GM23338 (cell line): ENCODE results near the gene PARVA. TPM values are rescaled to one million over a fixed set of nuclear protein-coding genes. Genes with fewer than 3 reads are reported as not detected.

Source experiments
- ATAC-seq: fragments of 200-7000 bp; cut with Tn5 transposase; 3 replicates; pipeline ENCODE4 v1.9.1; 2020
- DNase-seq: peaks from one replicate; pipeline ENCODE4 v3.0.0-alpha.2; 2015; ENCODE audit warnings: low spot score
- H2AFZ ChIP-seq: fragments of 200-600 bp; sonication (generic); 2 replicates; pipeline ENCODE4 v1.8.0; 2016; ENCODE audit warnings: antibody characterized with exemption, mild to moderate bottlenecking, moderate library complexity
- H3F3A ChIP-seq: fragments of 200-600 bp; sonication (generic); replicated peaks from 2 replicates; pipeline ENCODE4 v1.8.0; 2017; ENCODE audit warnings: antibody characterized with exemption, mixed run types, low read depth
- H3K27ac ChIP-seq: fragments of 200-600 bp; sonication (generic); 2 replicates; pipeline ENCODE4 v1.6.1; 2016; ENCODE audit warnings: low read depth
- H3K27me3 ChIP-seq: fragments of 200-600 bp; sonication (generic); 2 replicates; pipeline ENCODE4 v1.8.0; 2016; ENCODE audit warnings: mild to moderate bottlenecking, mixed run types, moderate library complexity; ENCODE audit not compliant: insufficient read depth
- H3K36me3 ChIP-seq: fragments of 200-600 bp; sonication (generic); 2 replicates; pipeline ENCODE4 v1.8.0; 2016; ENCODE audit warnings: mild to moderate bottlenecking; ENCODE audit not compliant: insufficient read depth
- H3K4me1 ChIP-seq: fragments of 200-600 bp; sonication (generic); 2 replicates; pipeline ENCODE4 v1.8.0; 2016; ENCODE audit warnings: mild to moderate bottlenecking, moderate library complexity; ENCODE audit not compliant: insufficient read depth
- H3K4me2 ChIP-seq: fragments of 200-600 bp; sonication (generic); 2 replicates; pipeline ENCODE4 v1.7.1; 2017; ENCODE audit warnings: mixed run types
- H3K4me3 ChIP-seq: fragments of 200-600 bp; sonication (generic); 2 replicates; pipeline ENCODE4 v1.6.1; 2016; ENCODE audit warnings: mixed run types
- H3K79me2 ChIP-seq: fragments of 200-600 bp; sonication (generic); replicated peaks from 2 replicates; pipeline ENCODE4 v1.8.0; 2017; ENCODE audit warnings: mild to moderate bottlenecking; ENCODE audit not compliant: insufficient read depth
- H3K9me2 ChIP-seq: fragments of 200-600 bp; sonication (generic); 2 replicates; pipeline ENCODE4 v1.8.0; 2017; ENCODE audit not compliant: insufficient read depth
- H4K20me1 ChIP-seq: fragments of 200-600 bp; sonication (generic); replicated peaks from 2 replicates; pipeline ENCODE4 v1.8.0; 2017; ENCODE audit warnings: mild to moderate bottlenecking; ENCODE audit not compliant: insufficient read depth
- H3K27ac Mint-ChIP-seq: 2 replicates; pipeline ENCODE4 v1.8.0; 2020; ENCODE audit warnings: inconsistent platforms, mild to moderate bottlenecking, moderate library complexity, mixed read lengths
- H3K27me3 Mint-ChIP-seq: 3 replicates; pipeline ENCODE4 v1.8.0; 2022; ENCODE audit warnings: low read depth, mild to moderate bottlenecking, moderate library complexity, mixed read lengths, inconsistent platforms; ENCODE audit not compliant: insufficient read depth, poor library complexity
- H3K36me3 Mint-ChIP-seq: 3 replicates; pipeline ENCODE4 v1.8.0; 2021; ENCODE audit warnings: low read depth, mild to moderate bottlenecking, inconsistent platforms, moderate library complexity, mixed read lengths
- H3K4me1 Mint-ChIP-seq: 3 replicates; pipeline ENCODE4 v1.8.0; 2020; ENCODE audit warnings: mild to moderate bottlenecking, inconsistent platforms, mixed read lengths
- H3K4me3 Mint-ChIP-seq: 3 replicates; pipeline ENCODE4 v1.8.0; 2021; ENCODE audit warnings: moderate library complexity, mild to moderate bottlenecking, inconsistent platforms, mixed read lengths
- H3K9me3 Mint-ChIP-seq: 3 replicates; pipeline ENCODE4 v1.8.0; 2020; ENCODE audit warnings: moderate library complexity, mild to moderate bottlenecking, inconsistent platforms, mixed read lengths
- EZH2 ChIP-seq: fragments of 200-600 bp; sonication (generic); IDR thresholded peaks from one replicate; pipeline ENCODE4 v1.8.0; 2017; ENCODE audit warnings: antibody characterized with exemption, mild to moderate bottlenecking, low read depth; ENCODE audit not compliant: unreplicated experiment
- NANOG ChIP-seq: IDR thresholded peaks from 2 replicates; pipeline ENCODE4 v1.6.1; 2016; ENCODE audit warnings: antibody characterized with exemption, borderline replicate concordance
- ZNF331 ChIP-seq: fragments of 250-450 bp; sonication (Bioruptor Pico); IDR thresholded peaks from 2 replicates; pipeline ENCODE4 v1.5.0; 2020; ENCODE audit warnings: low read depth, mild to moderate bottlenecking, moderate library complexity
- polyA plus RNA-seq: library from polyadenylated mRNA; unstranded; fragments of >200 nt; fragmentation: Nextera tagmentation; extraction: Ambion mirVana; gene quantifications from 2 replicates; pipeline ENCODE4 v1.2.1, GENCODE V29; 2016
- total RNA-seq: library from RNA; depleted of rRNA; stranded (reverse); fragments of >200 nt; shearing (Covaris generic); gene quantifications from 2 replicates; pipeline ENCODE4 v1.2.3, GENCODE V29; 2014
- TF ChIP-seq, protein P1 (sequence below), 2 experiments: fragments of 200-600 bp in 1 of 2; sonication (generic) in 1 of 2; conservative IDR thresholded peaks; 2 replicates each; pipeline versions ENCODE4 v1.5.1 to v1.6.1; 2016 to 2017; ENCODE audit warnings: antibody characterized with exemption in 2 of 2, low read depth in 2 of 2, mild to moderate bottlenecking in 2 of 2, moderate library complexity in 1 of 2
- TF ChIP-seq, protein P2 (sequence below): fragments of 250-450 bp; sonication (Bioruptor Pico); IDR thresholded peaks from 2 replicates; pipeline ENCODE4 v1.5.0; 2020; ENCODE audit warnings: mild to moderate bottlenecking, moderate library complexity
- TF ChIP-seq, protein P3 (sequence below): IDR thresholded peaks from 2 replicates; pipeline ENCODE4 v1.6.1; 2016; ENCODE audit warnings: antibody characterized with exemption

PARVA gene
- total and polyA plus RNA-seq, 2 experiments from 2014 or later = 5.8 to 6.9 TPM

GRCh38 chr11:12465332-12465731, 88.0 kb downstream of the PARVA start:
- Histone ChIP-seq H3K4me3 (no peak overlapping the region), H2AFZ (no peak overlapping the region), H3K36me3 (no peaks in the 10 kb centered on the region), H3K4me2 (no peak overlapping the region), H3K4me1 (no peaks in the 10 kb centered on the region), H3K27me3 (no peaks in the 10 kb centered on the region), H3K27ac (no peak overlapping the region), H4K20me1 (no peaks in the 10 kb centered on the region), H3F3A (no peaks in the 10 kb centered on the region), H3K79me2 (no peaks in the 10 kb centered on the region; the same call in 1 of the 2 replicates), H3K9me2 (0 out of 2 replicates have a peak, but pooled peaks cover 5% of the 10 kb centered on the region)
- peaks cover 4% of the 10 kb centered on the region; the same call in 2 of the 3 replicates for H3K36me3 Mint-ChIP-seq
- peaks cover 2% of the 10 kb centered on the region for H3K27me3 Mint-ChIP-seq
- peaks cover 7% of the 10 kb centered on the region; the same call in 2 of the 3 replicates for H3K4me1 Mint-ChIP-seq
- no peak overlapping the region for H3K4me3 Mint-ChIP-seq
- no peak for DNase-seq
- no peak overlapping the region for H3K27ac Mint-ChIP-seq
- no peak for ATAC-seq
- TF ChIP-seq NANOG (no peak), ZNF331 (no peak), EZH2 (no peak)
- TF ChIP-seq, protein P1, sequence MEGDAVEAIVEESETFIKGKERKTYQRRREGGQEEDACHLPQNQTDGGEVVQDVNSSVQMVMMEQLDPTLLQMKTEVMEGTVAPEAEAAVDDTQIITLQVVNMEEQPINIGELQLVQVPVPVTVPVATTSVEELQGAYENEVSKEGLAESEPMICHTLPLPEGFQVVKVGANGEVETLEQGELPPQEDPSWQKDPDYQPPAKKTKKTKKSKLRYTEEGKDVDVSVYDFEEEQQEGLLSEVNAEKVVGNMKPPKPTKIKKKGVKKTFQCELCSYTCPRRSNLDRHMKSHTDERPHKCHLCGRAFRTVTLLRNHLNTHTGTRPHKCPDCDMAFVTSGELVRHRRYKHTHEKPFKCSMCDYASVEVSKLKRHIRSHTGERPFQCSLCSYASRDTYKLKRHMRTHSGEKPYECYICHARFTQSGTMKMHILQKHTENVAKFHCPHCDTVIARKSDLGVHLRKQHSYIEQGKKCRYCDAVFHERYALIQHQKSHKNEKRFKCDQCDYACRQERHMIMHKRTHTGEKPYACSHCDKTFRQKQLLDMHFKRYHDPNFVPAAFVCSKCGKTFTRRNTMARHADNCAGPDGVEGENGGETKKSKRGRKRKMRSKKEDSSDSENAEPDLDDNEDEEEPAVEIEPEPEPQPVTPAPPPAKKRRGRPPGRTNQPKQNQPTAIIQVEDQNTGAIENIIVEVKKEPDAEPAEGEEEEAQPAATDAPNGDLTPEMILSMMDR (conservative IDR thresholded peaks at IDR 0.05; ENCODE audit: low read depth in 2 of 2) = no peak
- TF ChIP-seq, protein P2, sequence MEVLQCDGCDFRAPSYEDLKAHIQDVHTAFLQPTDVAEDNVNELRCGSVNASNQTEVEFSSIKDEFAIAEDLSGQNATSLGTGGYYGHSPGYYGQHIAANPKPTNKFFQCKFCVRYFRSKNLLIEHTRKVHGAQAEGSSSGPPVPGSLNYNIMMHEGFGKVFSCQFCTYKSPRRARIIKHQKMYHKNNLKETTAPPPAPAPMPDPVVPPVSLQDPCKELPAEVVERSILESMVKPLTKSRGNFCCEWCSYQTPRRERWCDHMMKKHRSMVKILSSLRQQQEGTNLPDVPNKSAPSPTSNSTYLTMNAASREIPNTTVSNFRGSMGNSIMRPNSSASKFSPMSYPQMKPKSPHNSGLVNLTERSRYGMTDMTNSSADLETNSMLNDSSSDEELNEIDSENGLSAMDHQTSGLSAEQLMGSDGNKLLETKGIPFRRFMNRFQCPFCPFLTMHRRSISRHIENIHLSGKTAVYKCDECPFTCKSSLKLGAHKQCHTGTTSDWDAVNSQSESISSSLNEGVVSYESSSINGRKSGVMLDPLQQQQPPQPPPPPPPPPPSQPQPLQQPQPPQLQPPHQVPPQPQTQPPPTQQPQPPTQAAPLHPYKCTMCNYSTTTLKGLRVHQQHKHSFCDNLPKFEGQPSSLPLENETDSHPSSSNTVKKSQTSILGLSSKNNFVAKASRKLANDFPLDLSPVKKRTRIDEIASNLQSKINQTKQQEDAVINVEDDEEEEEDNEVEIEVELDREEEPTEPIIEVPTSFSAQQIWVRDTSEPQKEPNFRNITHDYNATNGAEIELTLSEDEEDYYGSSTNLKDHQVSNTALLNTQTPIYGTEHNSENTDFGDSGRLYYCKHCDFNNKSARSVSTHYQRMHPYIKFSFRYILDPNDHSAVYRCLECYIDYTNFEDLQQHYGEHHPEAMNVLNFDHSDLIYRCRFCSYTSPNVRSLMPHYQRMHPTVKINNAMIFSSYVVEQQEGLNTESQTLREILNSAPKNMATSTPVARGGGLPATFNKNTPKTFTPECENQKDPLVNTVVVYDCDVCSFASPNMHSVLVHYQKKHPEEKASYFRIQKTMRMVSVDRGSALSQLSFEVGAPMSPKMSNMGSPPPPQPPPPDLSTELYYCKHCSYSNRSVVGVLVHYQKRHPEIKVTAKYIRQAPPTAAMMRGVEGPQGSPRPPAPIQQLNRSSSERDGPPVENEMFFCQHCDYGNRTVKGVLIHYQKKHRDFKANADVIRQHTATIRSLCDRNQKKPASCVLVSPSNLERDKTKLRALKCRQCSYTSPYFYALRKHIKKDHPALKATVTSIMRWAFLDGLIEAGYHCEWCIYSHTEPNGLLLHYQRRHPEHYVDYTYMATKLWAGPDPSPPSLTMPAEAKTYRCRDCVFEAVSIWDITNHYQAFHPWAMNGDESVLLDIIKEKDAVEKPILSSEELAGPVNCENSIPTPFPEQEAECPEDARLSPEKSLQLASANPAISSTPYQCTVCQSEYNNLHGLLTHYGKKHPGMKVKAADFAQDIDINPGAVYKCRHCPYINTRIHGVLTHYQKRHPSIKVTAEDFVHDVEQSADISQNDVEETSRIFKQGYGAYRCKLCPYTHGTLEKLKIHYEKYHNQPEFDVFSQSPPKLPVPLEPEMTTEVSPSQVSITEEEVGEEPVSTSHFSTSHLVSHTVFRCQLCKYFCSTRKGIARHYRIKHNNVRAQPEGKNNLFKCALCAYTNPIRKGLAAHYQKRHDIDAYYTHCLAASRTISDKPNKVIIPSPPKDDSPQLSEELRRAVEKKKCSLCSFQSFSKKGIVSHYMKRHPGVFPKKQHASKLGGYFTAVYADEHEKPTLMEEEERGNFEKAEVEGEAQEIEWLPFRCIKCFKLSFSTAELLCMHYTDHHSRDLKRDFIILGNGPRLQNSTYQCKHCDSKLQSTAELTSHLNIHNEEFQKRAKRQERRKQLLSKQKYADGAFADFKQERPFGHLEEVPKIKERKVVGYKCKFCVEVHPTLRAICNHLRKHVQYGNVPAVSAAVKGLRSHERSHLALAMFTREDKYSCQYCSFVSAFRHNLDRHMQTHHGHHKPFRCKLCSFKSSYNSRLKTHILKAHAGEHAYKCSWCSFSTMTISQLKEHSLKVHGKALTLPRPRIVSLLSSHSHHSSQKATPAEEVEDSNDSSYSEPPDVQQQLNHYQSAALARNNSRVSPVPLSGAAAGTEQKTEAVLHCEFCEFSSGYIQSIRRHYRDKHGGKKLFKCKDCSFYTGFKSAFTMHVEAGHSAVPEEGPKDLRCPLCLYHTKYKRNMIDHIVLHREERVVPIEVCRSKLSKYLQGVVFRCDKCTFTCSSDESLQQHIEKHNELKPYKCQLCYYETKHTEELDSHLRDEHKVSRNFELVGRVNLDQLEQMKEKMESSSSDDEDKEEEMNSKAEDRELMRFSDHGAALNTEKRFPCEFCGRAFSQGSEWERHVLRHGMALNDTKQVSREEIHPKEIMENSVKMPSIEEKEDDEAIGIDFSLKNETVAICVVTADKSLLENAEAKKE (CRISPR knock-in tag) = no peak
- TF ChIP-seq, protein P3, sequence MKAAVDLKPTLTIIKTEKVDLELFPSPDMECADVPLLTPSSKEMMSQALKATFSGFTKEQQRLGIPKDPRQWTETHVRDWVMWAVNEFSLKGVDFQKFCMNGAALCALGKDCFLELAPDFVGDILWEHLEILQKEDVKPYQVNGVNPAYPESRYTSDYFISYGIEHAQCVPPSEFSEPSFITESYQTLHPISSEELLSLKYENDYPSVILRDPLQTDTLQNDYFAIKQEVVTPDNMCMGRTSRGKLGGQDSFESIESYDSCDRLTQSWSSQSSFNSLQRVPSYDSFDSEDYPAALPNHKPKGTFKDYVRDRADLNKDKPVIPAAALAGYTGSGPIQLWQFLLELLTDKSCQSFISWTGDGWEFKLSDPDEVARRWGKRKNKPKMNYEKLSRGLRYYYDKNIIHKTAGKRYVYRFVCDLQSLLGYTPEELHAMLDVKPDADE = no peak
- peaks cover 6% of the 10 kb centered on the region for H3K9me3 Mint-ChIP-seq
